SU-DHL-6 (cell line): ENCODE results near the gene OR10A5.

Experiments
- H2AFZ ChIP-seq: fragments of 200-600 bp; sonication (generic); 2 replicates; pipeline ENCODE4 v1.6.1; 2014; ENCODE audit warnings: low read depth, mild to moderate bottlenecking, moderate library complexity, mixed read lengths, antibody characterized with exemption, low read length; ENCODE audit not compliant: severe bottlenecking
- H3F3A ChIP-seq: fragments of 200-600 bp; shearing (Covaris generic); 2 replicates; pipeline ENCODE4 v1.6.0; 2016; ENCODE audit warnings: antibody characterized with exemption, mild to moderate bottlenecking; ENCODE audit not compliant: insufficient read depth
- H3K27ac ChIP-seq: fragments of 200-600 bp; sonication (generic); 2 replicates; pipeline ENCODE4 v1.5.1; 2016; ENCODE audit warnings: low read depth, mild to moderate bottlenecking, low read length, moderate library complexity, mixed read lengths
- H3K27me3 ChIP-seq: fragments of 200-600 bp; sonication (generic), shearing (Covaris generic); 2 replicates; pipeline ENCODE4 v1.6.0; 2014; ENCODE audit warnings: mild to moderate bottlenecking, low read length
- H3K36me3 ChIP-seq: fragments of 200-600 bp; sonication (generic); 2 replicates; pipeline ENCODE4 v1.6.1; 2014; ENCODE audit warnings: mild to moderate bottlenecking, low read length, mixed read lengths
- H3K4me2 ChIP-seq: fragments of 300-600, 200-600 bp; shearing (Covaris generic), sonication (generic); 2 replicates; pipeline ENCODE4 v1.6.0; 2014; ENCODE audit warnings: low read length, low read depth, mild to moderate bottlenecking; ENCODE audit not compliant: poor library complexity, severe bottlenecking
- H3K4me3 ChIP-seq: fragments of 200-600 bp; sonication (generic); 2 replicates; pipeline ENCODE4 v1.5.1; 2014; ENCODE audit warnings: antibody characterized with exemption, low read length, mild to moderate bottlenecking, mixed read lengths; ENCODE audit not compliant: insufficient read depth, poor library complexity, severe bottlenecking
- H3K79me2 ChIP-seq: fragments of 200-600 bp; sonication (generic); 2 replicates; pipeline ENCODE4 v1.6.1; 2014; ENCODE audit warnings: mild to moderate bottlenecking, low read length, moderate library complexity; ENCODE audit not compliant: insufficient read depth
- H3K9ac ChIP-seq: fragments of 200-600 bp; sonication (generic); 2 replicates; pipeline ENCODE4 v1.7.0; 2014; ENCODE audit warnings: mild to moderate bottlenecking, low read length
- H3K9me2 ChIP-seq: fragments of 200-600 bp; sonication (generic); replicated peaks from 2 replicates; pipeline ENCODE4 v1.6.1; 2014; ENCODE audit warnings: low read length; ENCODE audit not compliant: insufficient read depth
- H3K9me3 ChIP-seq: fragments of 200-600 bp; sonication (generic); 2 replicates; pipeline ENCODE4 v1.6.1; 2014; ENCODE audit warnings: low read length, mixed read lengths; ENCODE audit not compliant: insufficient read depth
- H4K20me1 ChIP-seq: fragments of 200-600 bp; sonication (generic); 2 replicates; pipeline ENCODE4 v1.6.1; 2014; ENCODE audit warnings: low read depth, mild to moderate bottlenecking, antibody characterized with exemption, low read length, moderate library complexity, mixed read lengths
- EZH2phosphoT487 ChIP-seq: fragments of 200-600 bp; sonication (generic), shearing (Covaris generic); conservative IDR thresholded peaks from 2 replicates; pipeline ENCODE4 v1.6.1; 2018; ENCODE audit warnings: mild to moderate bottlenecking, antibody characterized with exemption, low read length, moderate library complexity, mixed read lengths
- TF ChIP-seq, protein P1 (sequence below): fragments of 200-600 bp; sonication (generic); IDR thresholded peaks from one replicate; pipeline ENCODE4 v1.5.1; 2017; ENCODE audit warnings: antibody characterized with exemption, mild to moderate bottlenecking, low read length, moderate library complexity; ENCODE audit not compliant: insufficient read depth, poor library complexity, severe bottlenecking

The OR10A5 gene

DNA sequence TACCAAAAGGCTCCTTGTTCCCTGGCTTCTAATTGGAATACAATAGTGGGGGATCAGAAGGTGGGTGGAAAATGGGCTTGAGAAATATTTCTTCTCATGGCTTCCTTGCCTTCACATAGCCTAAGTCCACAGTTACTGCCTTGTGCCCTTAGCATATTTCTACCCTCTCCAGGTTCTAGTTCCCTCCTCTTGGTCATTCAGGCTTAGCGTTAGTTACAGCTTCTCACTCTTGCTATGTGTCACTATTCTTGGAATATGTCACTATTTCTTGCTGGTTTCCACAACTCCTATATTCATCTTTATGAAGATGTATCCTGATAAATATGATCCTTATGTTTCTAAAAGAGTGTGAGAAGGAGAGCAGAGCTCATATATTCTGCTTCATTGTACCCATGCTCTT lies 44.4 kb downstream of the OR10A5 start:
- no peaks in the 10 kb centered on the region for H3K9me2 ChIP-seq
- TF ChIP-seq, protein P1, sequence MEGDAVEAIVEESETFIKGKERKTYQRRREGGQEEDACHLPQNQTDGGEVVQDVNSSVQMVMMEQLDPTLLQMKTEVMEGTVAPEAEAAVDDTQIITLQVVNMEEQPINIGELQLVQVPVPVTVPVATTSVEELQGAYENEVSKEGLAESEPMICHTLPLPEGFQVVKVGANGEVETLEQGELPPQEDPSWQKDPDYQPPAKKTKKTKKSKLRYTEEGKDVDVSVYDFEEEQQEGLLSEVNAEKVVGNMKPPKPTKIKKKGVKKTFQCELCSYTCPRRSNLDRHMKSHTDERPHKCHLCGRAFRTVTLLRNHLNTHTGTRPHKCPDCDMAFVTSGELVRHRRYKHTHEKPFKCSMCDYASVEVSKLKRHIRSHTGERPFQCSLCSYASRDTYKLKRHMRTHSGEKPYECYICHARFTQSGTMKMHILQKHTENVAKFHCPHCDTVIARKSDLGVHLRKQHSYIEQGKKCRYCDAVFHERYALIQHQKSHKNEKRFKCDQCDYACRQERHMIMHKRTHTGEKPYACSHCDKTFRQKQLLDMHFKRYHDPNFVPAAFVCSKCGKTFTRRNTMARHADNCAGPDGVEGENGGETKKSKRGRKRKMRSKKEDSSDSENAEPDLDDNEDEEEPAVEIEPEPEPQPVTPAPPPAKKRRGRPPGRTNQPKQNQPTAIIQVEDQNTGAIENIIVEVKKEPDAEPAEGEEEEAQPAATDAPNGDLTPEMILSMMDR = no peak
- TF ChIP-seq EZH2phosphoT487 = no peak
- no peaks in the 10 kb centered on the region for H4K20me1 ChIP-seq
- no peaks in the 10 kb centered on the region for H3K27me3 ChIP-seq
- no peak overlapping the region for H2AFZ ChIP-seq
- no peaks in the 10 kb centered on the region for H3F3A ChIP-seq
- H3K9ac ChIP-seq = no peak overlapping the region
- H3K36me3 ChIP-seq = no peaks in the 10 kb centered on the region
- H3K79me2 ChIP-seq = no peaks in the 10 kb centered on the region
- H3K27ac ChIP-seq = no peak overlapping the region
- no peaks in the 10 kb centered on the region for H3K9me3 ChIP-seq
- no peak overlapping the region for H3K4me2 ChIP-seq
- no peak overlapping the region for H3K4me3 ChIP-seq

DNA sequence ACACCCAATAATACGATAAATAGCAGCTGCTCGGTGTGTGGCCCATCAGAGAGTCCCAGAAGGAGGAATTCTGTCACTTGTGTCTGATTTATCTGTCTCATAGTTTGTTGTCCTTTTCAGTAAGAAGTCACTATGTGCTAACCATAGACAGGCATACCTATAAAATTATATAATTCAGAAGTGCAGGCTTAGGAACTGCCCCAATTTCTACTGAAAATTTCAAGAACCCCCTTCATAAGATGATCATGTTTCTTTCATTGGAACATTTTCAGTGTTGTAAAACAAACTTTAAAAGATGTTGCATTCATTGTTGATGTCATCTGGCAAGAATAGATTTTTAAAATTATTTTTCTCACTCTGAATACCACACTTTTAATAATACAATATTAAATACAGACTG lies 46.9 kb downstream of the OR10A5 start, which contains the start of gene OR2D2:
TSS of gene OR2D2 (minus strand) at position 101 of the 400 bp plus-strand sequence. CDS start at position 101, 0 bp downstream.
- TF ChIP-seq, protein P1 = no peak
- no peak for TF ChIP-seq EZH2phosphoT487
- H3K27ac ChIP-seq = no peak within 1 kb of the TSS

DNA sequence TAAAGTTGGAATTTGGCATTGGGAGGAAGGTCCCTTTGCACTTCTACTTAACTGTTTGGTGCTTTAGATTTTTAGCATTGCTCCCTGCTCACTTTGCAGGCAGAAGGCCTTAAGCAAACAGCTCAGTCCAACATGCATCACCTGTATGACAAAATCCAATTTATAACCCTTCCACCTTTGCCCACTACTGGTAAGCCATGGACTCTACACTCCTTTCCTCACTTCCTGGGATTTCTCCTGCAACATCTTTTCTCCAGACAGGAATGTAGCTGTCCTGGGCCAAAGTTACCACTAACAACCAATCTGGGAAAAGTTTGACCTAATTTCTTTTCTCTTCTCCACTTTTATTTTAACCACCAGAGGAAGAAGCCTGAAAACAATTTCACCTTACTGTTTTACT lies 48.6 kb downstream of the OR10A5 start:
- Histone ChIP-seq H3K4me2 (no peak overlapping the region), H3K27ac (no peak overlapping the region), H3K36me3 (no peaks in the 10 kb centered on the region)

More for the DNA sequence above, 46.9 kb downstream of the OR10A5 start, which contains the start of gene OR2D2:
- no peaks in the 10 kb centered on the region for H3K27me3 ChIP-seq
- no peaks in the 10 kb centered on the region for H3F3A ChIP-seq
- H3K36me3 ChIP-seq = no peaks in the 10 kb centered on the region
- H4K20me1 ChIP-seq = no peaks in the 10 kb centered on the region
- H3K4me2 ChIP-seq = no peak within 1 kb of the TSS
- H3K9me3 ChIP-seq = no peaks in the 10 kb centered on the region
- no peaks in the 10 kb centered on the region for H3K79me2 ChIP-seq
- no peak within 1 kb of the TSS for H3K9ac ChIP-seq
- H3K9me2 ChIP-seq = no peaks in the 10 kb centered on the region
- no peak within 1 kb of the TSS for H3K4me3 ChIP-seq
- no peak within 1 kb of the TSS for H2AFZ ChIP-seq

GRCh38 chr11:6895010-6895409 lies 49.5 kb downstream of the OR10A5 start:
- no peaks in the 10 kb centered on the region for H3K27me3 ChIP-seq
- H2AFZ ChIP-seq = no peak overlapping the region
- H3F3A ChIP-seq = no peaks in the 10 kb centered on the region
- no peaks in the 10 kb centered on the region for H3K36me3 ChIP-seq
- H3K27ac ChIP-seq = no peak overlapping the region
- H3K9me3 ChIP-seq = no peaks in the 10 kb centered on the region
- no peaks in the 10 kb centered on the region for H4K20me1 ChIP-seq
- H3K4me2 ChIP-seq = no peak overlapping the region
- no peak for TF ChIP-seq EZH2phosphoT487
- TF ChIP-seq, protein P1 = no peak
- H3K9ac ChIP-seq = no peak overlapping the region
- no peak overlapping the region for H3K4me3 ChIP-seq
- H3K9me2 ChIP-seq = no peaks in the 10 kb centered on the region
- H3K79me2 ChIP-seq = no peaks in the 10 kb centered on the region

More for the DNA sequence above, 48.6 kb downstream of the OR10A5 start:
- no peak for TF ChIP-seq EZH2phosphoT487
- Histone ChIP-seq H3K9ac (no peak overlapping the region), H3K4me3 (no peak overlapping the region), H3K9me2 (no peaks in the 10 kb centered on the region), H3F3A (no peaks in the 10 kb centered on the region), H3K27me3 (no peaks in the 10 kb centered on the region), H2AFZ (no peak overlapping the region), H3K79me2 (no peaks in the 10 kb centered on the region), H3K9me3 (no peaks in the 10 kb centered on the region), H4K20me1 (no peaks in the 10 kb centered on the region)
